ENCODE measurements around the gene SPATA13.

DNA sequence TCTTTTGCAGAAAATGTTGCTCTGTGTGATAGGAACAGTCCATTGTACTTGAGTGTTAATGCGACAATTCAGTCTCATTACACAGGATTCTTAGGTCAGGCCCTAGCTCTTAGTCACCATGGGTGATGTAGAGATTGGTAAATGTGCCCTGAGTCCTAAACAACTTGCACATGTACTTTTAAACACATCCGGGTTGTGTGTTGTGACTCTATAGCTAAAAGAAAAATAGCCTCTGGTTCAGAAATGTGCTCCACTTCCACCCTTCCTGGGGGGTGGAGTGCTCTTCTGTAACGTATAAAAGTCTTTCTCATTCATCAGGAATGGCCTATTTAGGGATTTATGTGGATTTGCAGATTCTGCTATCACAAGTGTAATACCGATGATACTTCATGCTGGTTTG lies 5.2 kb downstream of the SPATA13 start:
- TF ChIP-seq CTCF (IDR thresholded peaks at IDR 0.05 in 8 of 11, conservative IDR thresholded peaks at IDR 0.05 in 3 of 11) (no peak), POLR2A (IDR thresholded peaks at IDR 0.05) (no peak)
